Measurements from ENCODE around the gene ERAP2. TPM values are rescaled to one million over a fixed set of nuclear protein-coding genes. Genes with fewer than 3 reads are reported as not detected.

Gene ERAP2
- total and polyA plus RNA-seq, 10 of the 15 experiments (the other 5 are each of a cell fraction or from before 2014, with no cell fraction given), result 4.0 to 28.7 (median 11.7) TPM

GRCh38 chr5:96838201-96839070 lies 37.9 kb upstream of the ERAP2 start:
- no peaks in the 10 kb centered on the region for H3K79me2 ChIP-seq (ENCODE audit: control insufficient read depth, insufficient read depth, low read length)
- no peak overlapping the region for H3K4me3 ChIP-seq
- in situ Hi-C loops (cut with MboI) (no loop called here), intact Hi-C loops (cut with micrococcal nuclease; ENCODE audit: unreplicated experiment) (no loop called here)
- no peaks in the 10 kb centered on the region for H3K27me3 ChIP-seq (replicated peaks in 1 of 2; ENCODE audit: control insufficient read depth in 2 of 2, insufficient read depth in 2 of 2, low read length in 1 of 2)
- ATAC-seq, result peak; percentile 37; the same call in 2 of the 3 replicates
- no peaks in the 10 kb centered on the region for H3K36me3 ChIP-seq (ENCODE audit: control insufficient read depth in 2 of 2, insufficient read depth in 2 of 2, low read length in 1 of 2)
- TF ChIP-seq SIN3A (IDR thresholded peaks at IDR 0.05; ENCODE audit: low read depth, low read length) (no peak), TBL1XR1 (IDR thresholded peaks at IDR 0.05; ENCODE audit: low read depth, low read length) (no peak), BCLAF1 (IDR thresholded peaks at IDR 0.05) (no peak), RAD21 (IDR thresholded peaks at IDR 0.05; ENCODE audit: insufficient read depth, low read depth, low read length) (no peak), MYC (IDR thresholded peaks at IDR 0.05; ENCODE audit: insufficient read depth, insufficient read length, insufficient replicate concordance, low read length, severe bottlenecking) (no peak)
- TF ChIP-seq, protein P1, sequence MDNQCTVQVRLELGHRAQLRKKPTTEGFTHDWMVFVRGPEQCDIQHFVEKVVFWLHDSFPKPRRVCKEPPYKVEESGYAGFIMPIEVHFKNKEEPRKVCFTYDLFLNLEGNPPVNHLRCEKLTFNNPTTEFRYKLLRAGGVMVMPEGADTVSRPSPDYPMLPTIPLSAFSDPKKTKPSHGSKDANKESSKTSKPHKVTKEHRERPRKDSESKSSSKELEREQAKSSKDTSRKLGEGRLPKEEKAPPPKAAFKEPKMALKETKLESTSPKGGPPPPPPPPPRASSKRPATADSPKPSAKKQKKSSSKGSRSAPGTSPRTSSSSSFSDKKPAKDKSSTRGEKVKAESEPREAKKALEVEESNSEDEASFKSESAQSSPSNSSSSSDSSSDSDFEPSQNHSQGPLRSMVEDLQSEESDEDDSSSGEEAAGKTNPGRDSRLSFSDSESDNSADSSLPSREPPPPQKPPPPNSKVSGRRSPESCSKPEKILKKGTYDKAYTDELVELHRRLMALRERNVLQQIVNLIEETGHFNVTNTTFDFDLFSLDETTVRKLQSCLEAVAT (IDR thresholded peaks at IDR 0.05), result no peak
- no peak overlapping the region; the same call in 1 of the 2 replicates for H2AFZ ChIP-seq (ENCODE audit: control insufficient read depth, low read depth, low read length)
- RAD21 ChIA-PET (ENCODE audit: unreplicated experiment), result interaction anchor here (0.7 to 1.8 kb wide), 9 partner anchors 25 to 695 kb away, joined by 3 to 7 read pairs (median 3); partner anchors contain the start of genes ERAP1 and LNPEP
- no peaks in the 10 kb centered on the region for H4K20me1 ChIP-seq (ENCODE audit: control insufficient read depth, insufficient read depth)
- H3K9ac ChIP-seq (ENCODE audit: control insufficient read depth, insufficient read depth, low read length), result no peak overlapping the region
- no peak for FAIRE-seq
- CTCF ChIA-PET, result interaction anchor here (1.0 to 2.5 kb wide), 5 partner anchors 15 to 324 kb away, joined by 3 to 11 read pairs (median 4); no protein-coding TSS in a partner anchor
- POLR2A ChIA-PET, result interaction anchor here (0.6 to 1.8 kb wide), 6 partner anchors 13 to 156 kb away, joined by 3 to 13 read pairs (median 4); partner anchors contain the start of gene ERAP1
- no peak overlapping the region for H3K27ac ChIP-seq (ENCODE audit: control insufficient read depth, insufficient read depth)
- SMC1A ChIA-PET (ENCODE audit: uncharacterized antibody, unreplicated experiment), result interaction anchor here (0.8 to 2.5 kb wide), 23 partner anchors 9 to 326 kb away, joined by 3 to 11 read pairs (median 4); no protein-coding TSS in a partner anchor
- no peak for DNase-seq (ENCODE audit: low read depth, low spot score)
- no TSS peak for BruUV-seq (replicated peaks)
- peaks cover 5% of the 10 kb centered on the region; the same call in 1 of the 2 replicates for H3K4me1 ChIP-seq (ENCODE audit: control insufficient read depth, insufficient read depth, low read length)
- no peak overlapping the region for H3K4me2 ChIP-seq (ENCODE audit: control insufficient read depth, insufficient read depth)
- no peaks in the 10 kb centered on the region; the same call in 2 of the 3 replicates for H3K9me3 ChIP-seq (replicated peaks; ENCODE audit: control insufficient read depth, insufficient read depth, low read length)
- WGBS (ENCODE audit: insufficient coverage, insufficient replicate concordance, low lambda C conversion rate, missing lambda C conversion rate), result 29% methylated on average over 2 of the region's 2 CpGs

Measured in GM12878 (cell line).